ENCODE data around the gene PPP1R14C.
"Not testable (repeated sequence)": the region's sequence is repeated elsewhere in the genome, so short reads cannot be mapped to it uniquely, and the experiment has no call there.

Gene PPP1R14C

GRCh38 chr6:150169181-150169580 lies 26.3 kb downstream of the PPP1R14C start:
- no peak for DNase-seq (ENCODE audit: low read depth)

- DNase-seq (ENCODE audit: low read depth) = no peak
These were observed 26.8 kb downstream of the PPP1R14C start for GRCh38 chr6:150169609-150170008.

GRCh38 chr6:150172929-150173328 lies 30.1 kb downstream of the PPP1R14C start:
- no peak for DNase-seq (ENCODE audit: low read depth)

GRCh38 chr6:150175586-150176151 lies 32.8 kb downstream of the PPP1R14C start:
- DNase-seq (ENCODE audit: low read depth) = no peak

GRCh38 chr6:150176152-150176551 lies 33.3 kb downstream of the PPP1R14C start:
- no peak for DNase-seq (ENCODE audit: low read depth)

GRCh38 chr6:150176659-150177058 lies 33.8 kb downstream of the PPP1R14C start:
- DNase-seq (ENCODE audit: low read depth) = no peak

- no peak for DNase-seq (ENCODE audit: low read depth)
These were observed 34.6 kb downstream of the PPP1R14C start for GRCh38 chr6:150177259-150177951.

GRCh38 chr6:150177952-150178520 lies 35.2 kb downstream of the PPP1R14C start:
- DNase-seq (ENCODE audit: low read depth) = no peak

GRCh38 chr6:150179030-150179429 lies 36.2 kb downstream of the PPP1R14C start:
- DNase-seq (ENCODE audit: low read depth) = no peak

GRCh38 chr6:150179907-150180424 lies 37.1 kb downstream of the PPP1R14C start:
- DNase-seq (ENCODE audit: low read depth) = not testable (repeated sequence)

GRCh38 chr6:150180517-150180916 lies 37.7 kb downstream of the PPP1R14C start:
- no peak for DNase-seq (ENCODE audit: low read depth)

GRCh38 chr6:150182460-150183078 lies 39.7 kb downstream of the PPP1R14C start:
- DNase-seq (ENCODE audit: low read depth) = no peak

GRCh38 chr6:150183105-150183504 lies 40.3 kb downstream of the PPP1R14C start:
- DNase-seq (ENCODE audit: low read depth) = no peak

- no peak for DNase-seq (ENCODE audit: low read depth)
These were observed 41.1 kb downstream of the PPP1R14C start for GRCh38 chr6:150183966-150184365.

GRCh38 chr6:150184850-150185731 lies 42.2 kb downstream of the PPP1R14C start:
- no peak for DNase-seq (ENCODE audit: low read depth)

GRCh38 chr6:150185732-150186117 lies 42.9 kb downstream of the PPP1R14C start:
- DNase-seq (ENCODE audit: low read depth) = no peak

- DNase-seq (ENCODE audit: low read depth) = no peak
These were observed 43.5 kb downstream of the PPP1R14C start for GRCh38 chr6:150186129-150186898.

- DNase-seq (ENCODE audit: low read depth) = not testable (repeated sequence)
These were observed 44.6 kb downstream of the PPP1R14C start for GRCh38 chr6:150187433-150187832.

- no peak for DNase-seq (ENCODE audit: low read depth)
These were observed 46.3 kb downstream of the PPP1R14C start for GRCh38 chr6:150189122-150189521.

GRCh38 chr6:150191809-150192208 lies 49.0 kb downstream of the PPP1R14C start:
- no peak for DNase-seq (ENCODE audit: low read depth)

GRCh38 chr6:150194195-150194594 lies 51.4 kb downstream of the PPP1R14C start:
- no peak for DNase-seq (ENCODE audit: low read depth)
